ENCODE measurements around the gene GCC2. TPM values are rescaled to one million over a fixed set of nuclear protein-coding genes. Genes with fewer than 3 reads are reported as not detected.

GCC2 gene
- total RNA-seq, 1 donor from 2014 or later = 53.9 TPM

DNA sequence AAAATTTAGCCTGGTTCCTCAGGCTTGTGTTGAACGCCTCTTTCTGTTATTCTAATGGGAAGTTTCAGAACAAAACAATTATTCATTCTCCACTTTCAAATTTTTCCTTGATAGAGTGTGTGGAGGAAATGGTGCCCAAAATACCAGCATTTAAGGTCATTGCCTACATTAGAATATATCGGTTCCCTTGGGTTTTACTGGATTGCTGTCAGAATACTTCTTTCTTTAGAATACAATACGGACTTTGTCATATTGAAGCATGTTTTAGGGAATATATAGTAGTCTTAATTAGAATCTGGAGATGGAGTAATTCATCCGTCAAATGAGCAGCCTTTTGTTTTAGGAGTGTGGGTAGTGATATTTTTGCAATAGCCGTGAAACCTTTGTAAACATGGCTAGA, 98.6 kb downstream of the GCC2 start:
- Mint-ChIP-seq H3K4me1 (ENCODE audit: low read depth, unreplicated experiment) (peaks cover 30% of the 10 kb centered on the region), H3K9me3 (ENCODE audit: unreplicated experiment) (no peaks in the 10 kb centered on the region), H3K4me3 (ENCODE audit: unreplicated experiment) (no peak overlapping the region), H3K36me3 (ENCODE audit: low read depth, unreplicated experiment) (peaks cover 14% of the 10 kb centered on the region), H3K27me3 (ENCODE audit: low read depth, unreplicated experiment) (no peaks in the 10 kb centered on the region), H3K27ac (ENCODE audit: unreplicated experiment) (peak overlapping the region; percentile 71)
- TF ChIP-seq, protein P1, sequence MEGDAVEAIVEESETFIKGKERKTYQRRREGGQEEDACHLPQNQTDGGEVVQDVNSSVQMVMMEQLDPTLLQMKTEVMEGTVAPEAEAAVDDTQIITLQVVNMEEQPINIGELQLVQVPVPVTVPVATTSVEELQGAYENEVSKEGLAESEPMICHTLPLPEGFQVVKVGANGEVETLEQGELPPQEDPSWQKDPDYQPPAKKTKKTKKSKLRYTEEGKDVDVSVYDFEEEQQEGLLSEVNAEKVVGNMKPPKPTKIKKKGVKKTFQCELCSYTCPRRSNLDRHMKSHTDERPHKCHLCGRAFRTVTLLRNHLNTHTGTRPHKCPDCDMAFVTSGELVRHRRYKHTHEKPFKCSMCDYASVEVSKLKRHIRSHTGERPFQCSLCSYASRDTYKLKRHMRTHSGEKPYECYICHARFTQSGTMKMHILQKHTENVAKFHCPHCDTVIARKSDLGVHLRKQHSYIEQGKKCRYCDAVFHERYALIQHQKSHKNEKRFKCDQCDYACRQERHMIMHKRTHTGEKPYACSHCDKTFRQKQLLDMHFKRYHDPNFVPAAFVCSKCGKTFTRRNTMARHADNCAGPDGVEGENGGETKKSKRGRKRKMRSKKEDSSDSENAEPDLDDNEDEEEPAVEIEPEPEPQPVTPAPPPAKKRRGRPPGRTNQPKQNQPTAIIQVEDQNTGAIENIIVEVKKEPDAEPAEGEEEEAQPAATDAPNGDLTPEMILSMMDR (IDR thresholded peaks at IDR 0.05; ENCODE audit: insufficient read depth, low read depth, low read length) = no peak
- FAIRE-seq = no peak
- Histone ChIP-seq H3K79me2 (ENCODE audit: insufficient read depth, low read length) (peaks cover 91% of the 10 kb centered on the region), H4K20me1 (ENCODE audit: insufficient read depth, low read length) (peaks cover 60% of the 10 kb centered on the region), H2AFZ (ENCODE audit: low read depth, low read length) (no peak overlapping the region), H3K9ac (ENCODE audit: low read length) (peak overlapping the region; percentile 73), H3K36me3 (ENCODE audit: insufficient read depth, low read length) (no peaks in the 10 kb centered on the region), H3K4me3 (ENCODE audit: insufficient read depth, low read depth, low read length) (no peak overlapping the region), H3K4me1 (ENCODE audit: insufficient read depth, low read length) (peaks cover 24% of the 10 kb centered on the region), H3K9me3 (ENCODE audit: insufficient read depth, low read depth, low read length) (no peaks in the 10 kb centered on the region), H3K27ac (ENCODE audit: low read depth, low read length) (peak overlapping the region; percentile 90), H3K27me3 (ENCODE audit: insufficient read depth, low read length) (no peaks in the 10 kb centered on the region), H3K4me2 (ENCODE audit: low read length) (peak overlapping the region; percentile 63)
- no peak for DNase-seq (ENCODE audit: low read depth)

DNA sequence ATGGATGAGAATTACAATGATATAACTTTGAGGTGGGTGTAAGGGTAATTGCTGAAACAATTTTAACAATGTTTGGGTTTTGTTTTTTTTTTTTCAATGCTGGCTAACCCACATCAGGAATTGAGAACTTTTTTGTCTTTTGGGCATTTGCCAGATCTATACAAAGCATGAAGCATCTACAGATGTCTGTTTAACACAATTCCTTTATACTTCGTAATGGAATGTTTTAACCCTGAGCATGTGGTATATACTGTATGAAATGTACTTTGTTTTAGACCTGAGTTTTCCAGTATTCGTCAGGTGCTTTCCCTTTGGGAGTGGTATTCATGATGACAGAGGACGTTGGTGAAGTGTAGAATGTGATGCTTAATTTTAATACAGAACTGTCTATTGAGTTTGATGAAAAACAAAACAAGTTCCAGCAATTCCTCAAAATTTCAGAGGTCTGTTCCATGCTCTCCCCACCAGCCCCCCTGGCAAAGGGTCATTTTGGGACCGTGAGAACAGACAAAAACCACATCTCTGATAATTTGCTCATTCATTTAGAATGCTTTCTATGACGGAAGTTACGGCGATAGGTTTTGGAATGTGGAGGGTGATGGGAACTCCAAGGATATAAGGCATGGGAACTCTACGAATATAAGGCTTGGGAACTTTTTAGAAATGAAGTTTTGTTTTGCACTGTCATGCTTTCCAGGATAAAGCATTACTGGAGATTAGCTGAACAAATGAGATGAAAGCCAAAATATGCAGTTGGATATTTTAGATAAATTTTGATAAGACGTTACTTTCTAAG, 99.4 kb downstream of the GCC2 start:
- Histone ChIP-seq H3K4me1 (ENCODE audit: insufficient read depth, low read length) (peaks cover 24% of the 10 kb centered on the region), H2AFZ (ENCODE audit: low read depth, low read length) (no peak overlapping the region), H3K9ac (ENCODE audit: low read length) (peak overlapping the region; percentile 73), H3K36me3 (ENCODE audit: insufficient read depth, low read length) (no peaks in the 10 kb centered on the region), H3K9me3 (ENCODE audit: insufficient read depth, low read depth, low read length) (no peaks in the 10 kb centered on the region), H3K4me3 (ENCODE audit: insufficient read depth, low read depth, low read length) (no peak overlapping the region), H4K20me1 (ENCODE audit: insufficient read depth, low read length) (peaks cover 60% of the 10 kb centered on the region), H3K27ac (ENCODE audit: low read depth, low read length) (peak overlapping the region; percentile 90), H3K4me2 (ENCODE audit: low read length) (peak overlapping the region; percentile 63), H3K79me2 (ENCODE audit: insufficient read depth, low read length) (peaks cover 91% of the 10 kb centered on the region), H3K27me3 (ENCODE audit: insufficient read depth, low read length) (no peaks in the 10 kb centered on the region)
- no peaks in the 10 kb centered on the region for H3K27me3 Mint-ChIP-seq (ENCODE audit: low read depth, unreplicated experiment)
- peaks cover 29% of the 10 kb centered on the region for H3K4me1 Mint-ChIP-seq (ENCODE audit: low read depth, unreplicated experiment)
- peak overlapping the region; percentile 93 for H3K27ac Mint-ChIP-seq (ENCODE audit: unreplicated experiment)
- peak overlapping the region; percentile 36 for H3K4me3 Mint-ChIP-seq (ENCODE audit: unreplicated experiment)
- H3K9me3 Mint-ChIP-seq (ENCODE audit: unreplicated experiment) = no peaks in the 10 kb centered on the region
- FAIRE-seq (peak; percentile 67), DNase-seq (ENCODE audit: low read depth) (peak; percentile 87)
- TF ChIP-seq, protein P1 (IDR thresholded peaks at IDR 0.05; ENCODE audit: insufficient read depth, low read depth, low read length) = no peak
- TF ChIP-seq EZH2 (IDR thresholded peaks at IDR 0.05; ENCODE audit: insufficient read depth, low read length) = no peak
- peaks cover 14% of the 10 kb centered on the region for H3K36me3 Mint-ChIP-seq (ENCODE audit: low read depth, unreplicated experiment)

DNA sequence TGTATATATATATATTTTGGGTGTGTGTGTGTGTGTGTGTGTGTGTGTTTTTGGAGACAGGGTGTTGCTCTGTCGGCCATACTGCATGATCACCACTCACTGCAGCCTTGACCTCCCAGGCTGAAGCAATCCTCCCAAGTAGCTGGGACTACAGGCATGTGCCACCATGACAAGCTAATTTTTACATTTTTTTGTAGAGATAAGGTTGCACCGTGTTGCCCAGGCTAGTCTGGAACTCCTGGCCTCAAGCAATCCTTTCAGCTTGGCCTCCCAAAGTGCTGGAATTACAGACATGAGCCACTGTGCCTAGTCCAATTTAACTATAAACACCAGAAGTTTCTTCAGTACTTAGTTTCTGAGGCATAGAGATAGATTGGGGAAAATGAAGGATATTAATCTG, 103.6 kb downstream of the GCC2 start:
- H3K27me3 Mint-ChIP-seq (ENCODE audit: low read depth, unreplicated experiment) = no peaks in the 10 kb centered on the region
- no peaks in the 10 kb centered on the region for H3K27me3 ChIP-seq (ENCODE audit: insufficient read depth, low read length)
- TF ChIP-seq, protein P1 (IDR thresholded peaks at IDR 0.05; ENCODE audit: insufficient read depth, low read depth, low read length) = no peak
- TF ChIP-seq EZH2 (IDR thresholded peaks at IDR 0.05; ENCODE audit: insufficient read depth, low read length) = no peak
- H3K4me3 ChIP-seq (ENCODE audit: insufficient read depth, low read depth, low read length) = no peak overlapping the region
- no peak overlapping the region for H3K4me2 ChIP-seq (ENCODE audit: low read length)
- no peaks in the 10 kb centered on the region for H3K36me3 ChIP-seq (ENCODE audit: insufficient read depth, low read length)
- H3K4me3 Mint-ChIP-seq (ENCODE audit: unreplicated experiment) = no peak overlapping the region
- H2AFZ ChIP-seq (ENCODE audit: low read depth, low read length) = no peak overlapping the region
- H3K9me3 ChIP-seq (ENCODE audit: insufficient read depth, low read depth, low read length) = no peaks in the 10 kb centered on the region
- peaks cover 54% of the 10 kb centered on the region for H3K4me1 Mint-ChIP-seq (ENCODE audit: low read depth, unreplicated experiment)
- H3K27ac ChIP-seq (ENCODE audit: low read depth, low read length) = no peak overlapping the region
- peaks cover 13% of the 10 kb centered on the region for H3K36me3 Mint-ChIP-seq (ENCODE audit: low read depth, unreplicated experiment)
- H3K27ac Mint-ChIP-seq (ENCODE audit: unreplicated experiment) = peak overlapping the region; percentile 34
- no peak overlapping the region for H3K9ac ChIP-seq (ENCODE audit: low read length)
- DNase-seq (ENCODE audit: low read depth) (no peak), FAIRE-seq (no peak)
- peaks cover 70% of the 10 kb centered on the region for H4K20me1 ChIP-seq (ENCODE audit: insufficient read depth, low read length)
- peaks cover 91% of the 10 kb centered on the region for H3K79me2 ChIP-seq (ENCODE audit: insufficient read depth, low read length)
- no peaks in the 10 kb centered on the region for H3K9me3 Mint-ChIP-seq (ENCODE audit: unreplicated experiment)
- peaks cover 26% of the 10 kb centered on the region for H3K4me1 ChIP-seq (ENCODE audit: insufficient read depth, low read length)
